IPS DF 6.9 (cell line): ENCODE results near the gene STPG1.
A peak's percentile ranks its signal among the peaks of the same experiment; 100 is the strongest.

Source experiments
- DNase-seq: peaks from one replicate; pipeline ENCODE4 v3.0.0-alpha.2; 2013; ENCODE audit warnings: low read depth, low spot score
- H3K27ac ChIP-seq: one replicate; pipeline ENCODE4 v1.5.1; 2013; ENCODE audit warnings: low read length, control low read depth
- H3K27me3 ChIP-seq: 2 replicates; pipeline ENCODE4 v1.6.1; 2013; ENCODE audit warnings: mild to moderate bottlenecking, low read length; ENCODE audit not compliant: control insufficient read depth, insufficient read depth
- H3K36me3 ChIP-seq: 2 replicates; pipeline ENCODE4 v1.6.1; 2013; ENCODE audit warnings: low read length; ENCODE audit not compliant: control insufficient read depth, insufficient read depth
- H3K4me1 ChIP-seq: 2 replicates; pipeline ENCODE4 v1.6.1; 2013; ENCODE audit warnings: low read length; ENCODE audit not compliant: control insufficient read depth, insufficient read depth
- H3K4me3 ChIP-seq: 2 replicates; pipeline ENCODE4 v1.5.1; 2013; ENCODE audit warnings: mild to moderate bottlenecking, low read length
- H3K9me3 ChIP-seq: 2 replicates; pipeline ENCODE4 v1.6.1; 2013; ENCODE audit warnings: low read length, inconsistent platforms; ENCODE audit not compliant: control insufficient read depth, insufficient read depth
- WGBS: extraction: QIAGEN DNeasy Blood & Tissue Kit; methylation state at CpG from one replicate; pipeline ENCODE4 v1.1.7; 2013; ENCODE audit warnings: mixed read lengths, missing lambda C conversion rate; ENCODE audit not compliant: insufficient read length, insufficient coverage; 5-methylcytosine and 5-hydroxymethylcytosine counted together

Gene STPG1

DNA sequence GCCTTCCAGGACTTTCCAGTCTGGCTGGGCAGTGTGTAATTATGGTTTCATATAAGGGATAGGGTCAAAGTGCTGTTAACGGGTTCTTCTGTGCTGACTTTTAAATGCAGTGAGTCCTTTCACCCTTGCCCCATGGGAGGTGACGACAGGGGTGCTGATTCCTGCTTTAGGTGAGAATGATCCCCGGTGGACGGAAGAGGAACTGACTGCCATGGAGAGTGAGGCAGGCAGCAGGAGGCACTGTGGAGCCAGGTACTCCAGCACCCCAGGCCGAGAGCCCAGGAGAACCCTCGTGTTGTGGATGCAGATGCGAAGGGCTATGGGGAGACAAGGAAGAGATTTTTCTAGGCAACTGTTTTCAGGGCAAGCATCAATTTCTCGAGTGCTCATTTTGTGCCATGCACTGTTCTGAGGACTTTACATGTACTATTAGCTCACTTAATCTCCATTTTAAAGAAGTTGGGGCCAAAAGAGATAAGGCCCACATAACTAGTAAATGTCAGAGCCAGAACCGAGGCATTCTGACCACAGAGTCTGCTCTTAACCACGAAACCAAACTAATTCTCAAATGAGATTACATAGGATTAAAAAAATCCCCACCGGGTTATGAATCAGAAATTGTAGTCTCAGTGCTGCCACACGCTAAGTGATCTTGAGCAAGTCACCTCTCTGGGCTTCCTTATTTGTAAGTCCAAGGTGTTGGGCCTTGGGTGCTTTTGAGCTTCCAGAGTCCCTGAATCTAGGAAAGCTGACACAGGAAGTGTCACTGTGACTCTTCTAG, 28.2 kb downstream of the STPG1 start:
- H3K4me1 ChIP-seq = no peaks in the 10 kb centered on the region
- H3K36me3 ChIP-seq = no peaks in the 10 kb centered on the region
- H3K27ac ChIP-seq = no peak overlapping the region
- peak; percentile 25 for DNase-seq
- WGBS = no CpG with 5 or more reads among the region's 12 CpGs
- no peaks in the 10 kb centered on the region for H3K9me3 ChIP-seq
- no peaks in the 10 kb centered on the region for H3K27me3 ChIP-seq
- H3K4me3 ChIP-seq = no peak overlapping the region

DNA sequence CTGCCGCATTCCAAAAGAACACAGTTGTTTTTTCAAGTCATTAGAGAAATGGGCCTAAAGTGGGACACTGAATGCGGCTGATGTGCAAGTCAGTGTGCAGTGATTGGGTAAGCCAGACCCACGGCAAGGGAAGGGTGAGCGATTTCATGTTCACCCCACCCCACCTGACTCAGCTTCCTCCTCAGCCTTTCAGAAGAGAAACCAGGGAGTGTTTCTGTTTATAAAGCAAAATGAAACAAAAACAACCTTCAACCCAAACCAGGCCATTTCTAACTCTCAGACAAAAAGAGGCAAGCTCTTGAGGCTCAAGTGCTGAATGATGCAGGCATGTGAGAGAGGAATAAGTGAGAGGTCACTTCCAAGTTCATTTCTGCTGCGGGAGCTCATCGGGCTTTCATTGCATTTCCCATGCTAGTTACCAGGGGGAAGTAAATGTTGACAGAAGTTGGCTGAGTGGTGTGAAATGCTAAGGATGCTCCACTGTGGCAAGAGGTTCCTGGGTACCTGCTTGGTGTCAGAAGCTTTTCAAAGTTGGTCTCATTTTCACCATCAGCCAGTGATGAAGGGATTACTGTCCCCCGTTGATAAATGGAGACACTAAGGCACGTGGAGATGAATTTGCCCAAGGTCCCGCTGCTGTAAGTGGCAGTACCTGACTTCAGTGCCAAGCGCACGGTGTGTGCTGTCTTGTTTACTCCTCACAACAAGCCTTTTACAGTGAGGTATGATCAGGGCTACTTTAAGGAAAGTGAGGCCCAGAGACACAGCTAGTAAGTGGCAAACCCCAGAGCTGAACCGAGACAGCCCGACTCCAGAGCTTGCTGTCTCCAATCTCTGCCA, 29.1 kb downstream of the STPG1 start:
- H3K36me3 ChIP-seq = no peaks in the 10 kb centered on the region
- no peak overlapping the region for H3K27ac ChIP-seq
- no peaks in the 10 kb centered on the region for H3K27me3 ChIP-seq
- H3K9me3 ChIP-seq = no peaks in the 10 kb centered on the region
- H3K4me3 ChIP-seq = no peak overlapping the region
- no peaks in the 10 kb centered on the region for H3K4me1 ChIP-seq
- WGBS = no CpG with 5 or more reads among the region's 13 CpGs
- no peak for DNase-seq

DNA sequence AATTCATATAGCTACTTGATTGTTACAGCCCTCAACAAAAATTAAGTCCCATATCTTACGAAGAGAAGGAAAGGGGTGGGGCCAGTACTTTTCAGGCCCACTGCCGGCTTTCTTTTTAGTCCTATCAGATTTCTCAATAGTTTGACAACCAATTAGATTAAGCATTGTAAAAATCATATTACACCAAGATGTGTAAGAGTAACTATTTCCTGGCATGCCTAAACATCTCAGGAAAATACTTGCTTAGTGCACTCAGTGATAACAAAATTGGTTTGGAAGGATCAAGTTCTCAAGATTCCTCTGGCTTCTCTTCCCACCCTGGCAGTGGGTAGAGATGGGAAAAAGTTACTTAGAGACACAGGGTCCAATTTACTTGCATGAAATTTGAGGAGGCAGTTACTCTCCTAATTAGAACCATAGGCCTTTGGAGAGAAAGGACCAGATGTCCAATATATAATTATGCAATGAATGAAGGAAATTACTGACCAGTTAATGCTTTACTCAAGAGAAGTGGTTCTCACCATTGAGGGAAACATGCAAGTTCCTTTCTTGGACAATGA, 30.1 kb downstream of the STPG1 start:
- H3K9me3 ChIP-seq = no peaks in the 10 kb centered on the region
- H3K27ac ChIP-seq = no peak overlapping the region
- no peaks in the 10 kb centered on the region for H3K27me3 ChIP-seq
- whole genome bisulfite sequencing = no CpG with 5 or more reads among the region's 2 CpGs
- DNase-seq = no peak
- H3K4me3 ChIP-seq = no peak overlapping the region
- no peaks in the 10 kb centered on the region for H3K4me1 ChIP-seq
- no peaks in the 10 kb centered on the region for H3K36me3 ChIP-seq

DNA sequence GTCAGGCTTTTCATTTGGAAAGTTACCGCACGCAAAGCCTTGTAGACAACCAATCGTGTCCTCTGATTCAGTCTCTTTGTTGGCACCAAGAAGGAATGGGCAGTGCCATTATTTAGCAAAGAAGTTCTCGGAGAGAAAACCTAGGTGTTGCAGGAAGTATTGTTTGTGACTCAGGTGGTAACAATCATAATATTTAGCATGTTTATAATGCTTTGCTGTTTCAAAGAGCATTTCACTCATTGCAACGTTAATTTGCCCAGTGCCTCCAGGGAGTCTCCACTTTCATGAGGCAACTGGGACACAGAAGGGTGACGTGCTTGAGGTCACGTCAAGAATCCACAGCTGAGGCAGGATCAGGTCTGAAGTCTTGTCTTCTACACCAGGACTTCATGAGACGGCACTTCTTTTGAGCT, 31.4 kb downstream of the STPG1 start:
- H3K4me1 ChIP-seq = no peaks in the 10 kb centered on the region
- no CpG with 5 or more reads among the region's 8 CpGs for WGBS
- H3K9me3 ChIP-seq = no peaks in the 10 kb centered on the region
- H3K27ac ChIP-seq = no peak overlapping the region
- H3K27me3 ChIP-seq = no peaks in the 10 kb centered on the region
- no peak for DNase-seq
- no peaks in the 10 kb centered on the region for H3K36me3 ChIP-seq
- H3K4me3 ChIP-seq = no peak overlapping the region

DNA sequence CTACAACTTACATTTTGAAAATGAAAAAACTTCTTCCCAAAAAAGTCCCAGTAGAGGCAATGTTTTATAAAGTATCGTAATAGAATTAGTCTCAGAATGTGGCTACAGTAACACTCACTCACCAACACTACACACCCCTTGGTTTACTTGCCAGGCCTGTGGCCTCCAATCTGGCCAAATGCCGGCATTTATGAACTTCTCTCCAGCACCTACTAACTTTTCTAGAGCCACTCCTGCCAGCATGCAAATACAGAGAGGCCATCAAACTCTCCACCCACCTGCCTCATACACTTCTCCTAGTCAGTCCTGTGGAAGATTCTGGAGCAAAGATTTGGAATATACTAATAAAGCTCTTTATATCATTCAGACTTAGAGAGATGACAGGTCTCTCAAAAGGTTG, 32.3 kb downstream of the STPG1 start:
- Histone ChIP-seq H3K27ac (no peak overlapping the region), H3K36me3 (no peaks in the 10 kb centered on the region), H3K4me1 (no peaks in the 10 kb centered on the region), H3K9me3 (no peaks in the 10 kb centered on the region), H3K27me3 (no peaks in the 10 kb centered on the region), H3K4me3 (no peak overlapping the region)
- DNase-seq = no peak
- no CpG with 5 or more reads among the region's 2 CpGs for WGBS

DNA sequence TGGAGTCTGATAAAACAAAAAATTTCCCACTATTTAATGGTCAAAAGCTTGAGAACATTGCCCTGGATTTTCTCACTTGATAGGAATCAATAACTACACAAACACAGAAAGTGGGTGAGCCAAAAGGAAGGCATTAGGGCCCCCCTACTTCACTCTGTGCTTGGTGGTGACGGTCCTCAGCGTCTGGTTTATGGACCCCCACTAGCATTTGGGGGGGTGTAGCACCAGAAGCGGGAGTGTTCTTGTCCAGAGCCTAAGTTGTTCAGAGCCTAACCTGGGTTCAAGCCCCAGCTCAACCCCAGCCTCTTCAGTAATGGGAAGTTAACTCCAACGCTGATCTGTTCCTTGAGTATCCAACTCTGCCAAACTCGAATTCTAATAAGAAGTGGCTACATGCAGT, 33.1 kb downstream of the STPG1 start:
- H3K4me3 ChIP-seq = no peak overlapping the region
- DNase-seq = no peak
- no peaks in the 10 kb centered on the region for H3K4me1 ChIP-seq
- no peak overlapping the region for H3K27ac ChIP-seq
- no peaks in the 10 kb centered on the region for H3K27me3 ChIP-seq
- no peaks in the 10 kb centered on the region for H3K36me3 ChIP-seq
- no peaks in the 10 kb centered on the region for H3K9me3 ChIP-seq
- no CpG with 5 or more reads among the region's 5 CpGs for WGBS

DNA sequence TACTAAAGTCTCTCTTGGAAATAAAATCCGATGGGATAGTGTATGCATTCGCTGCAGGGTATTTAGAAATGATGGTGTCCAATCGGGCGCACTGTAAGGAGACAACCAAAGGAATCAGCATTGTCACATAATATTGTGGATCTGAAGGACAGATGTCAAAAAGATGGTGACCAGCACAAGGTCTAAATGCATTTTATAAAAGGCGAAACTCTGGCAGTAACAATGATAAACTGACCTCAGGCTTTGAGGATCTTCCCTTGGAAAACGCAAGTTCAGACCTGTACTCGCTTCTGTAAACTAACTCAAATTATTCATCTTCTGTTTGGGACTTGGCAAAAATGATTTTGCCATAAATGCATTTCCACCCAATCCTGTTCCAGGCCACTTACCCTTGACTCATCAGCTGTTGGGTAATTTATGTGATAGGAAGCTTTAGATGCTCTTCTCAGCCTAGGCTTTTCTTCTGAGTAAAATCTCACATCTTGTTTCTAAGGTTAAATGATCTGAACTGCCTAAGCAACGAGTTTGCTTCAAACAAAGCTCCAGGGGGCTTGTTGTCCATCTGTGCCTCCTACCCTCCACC, 33.8 kb downstream of the STPG1 start:
- no CpG with 5 or more reads among the region's 8 CpGs for WGBS

DNA sequence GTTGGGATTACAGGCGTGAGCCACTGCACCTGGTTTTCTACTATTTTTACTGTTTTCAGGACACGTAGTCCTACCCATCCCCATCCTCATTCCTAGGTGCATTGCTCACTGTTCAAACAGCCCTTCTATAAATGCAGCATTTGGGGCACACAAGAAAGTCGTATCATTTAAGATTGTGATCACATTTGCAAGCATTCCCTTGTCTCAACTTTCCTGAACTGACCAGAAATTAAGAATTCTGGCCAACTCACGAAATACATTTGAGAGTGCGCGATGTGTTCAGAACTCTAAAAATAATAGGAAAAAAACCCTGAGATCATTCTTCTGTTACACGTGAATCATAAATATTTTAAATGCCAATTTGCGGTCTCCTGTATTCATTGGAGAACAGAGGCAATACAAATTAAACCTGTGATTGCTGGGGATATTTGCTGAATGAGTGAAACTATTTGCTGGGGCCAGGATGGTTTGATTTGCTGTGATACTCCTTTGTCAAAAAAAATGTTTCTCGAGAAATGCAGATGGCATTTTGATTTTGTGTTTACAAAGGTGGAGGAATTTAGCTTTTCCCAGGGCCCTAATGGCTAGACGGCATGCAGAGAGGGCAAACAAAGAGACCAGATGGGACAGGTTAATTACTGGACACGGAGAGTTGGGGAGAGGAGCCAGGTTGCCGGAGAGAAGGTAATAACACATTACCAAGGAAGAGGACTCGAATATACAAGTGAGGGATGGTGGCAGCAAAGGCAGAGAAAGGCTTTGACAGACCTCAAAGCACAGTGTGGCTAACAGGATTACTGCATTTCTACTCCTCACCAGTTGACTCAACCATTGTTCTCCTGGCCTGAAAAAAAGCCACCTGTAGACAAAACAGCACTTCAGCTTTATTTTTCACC, 38.4 kb downstream of the STPG1 start:
- no peak overlapping the region for H3K4me3 ChIP-seq
- H3K9me3 ChIP-seq = no peaks in the 10 kb centered on the region
- H3K36me3 ChIP-seq = no peaks in the 10 kb centered on the region
- no peak overlapping the region for H3K27ac ChIP-seq
- DNase-seq = peak; percentile 25
- peaks cover 4% of the 10 kb centered on the region; the same call in 1 of the 2 replicates for H3K4me1 ChIP-seq
- no CpG with 5 or more reads among the region's 13 CpGs for WGBS
- H3K27me3 ChIP-seq = no peaks in the 10 kb centered on the region

More for the DNA sequence above, 33.8 kb downstream of the STPG1 start:
- DNase-seq = no peak
- Histone ChIP-seq H3K27ac (no peak overlapping the region), H3K36me3 (no peaks in the 10 kb centered on the region), H3K4me1 (0 out of 2 replicates have a peak, but pooled peaks cover 1% of the 10 kb centered on the region), H3K27me3 (no peaks in the 10 kb centered on the region), H3K9me3 (no peaks in the 10 kb centered on the region), H3K4me3 (no peak overlapping the region)

DNA sequence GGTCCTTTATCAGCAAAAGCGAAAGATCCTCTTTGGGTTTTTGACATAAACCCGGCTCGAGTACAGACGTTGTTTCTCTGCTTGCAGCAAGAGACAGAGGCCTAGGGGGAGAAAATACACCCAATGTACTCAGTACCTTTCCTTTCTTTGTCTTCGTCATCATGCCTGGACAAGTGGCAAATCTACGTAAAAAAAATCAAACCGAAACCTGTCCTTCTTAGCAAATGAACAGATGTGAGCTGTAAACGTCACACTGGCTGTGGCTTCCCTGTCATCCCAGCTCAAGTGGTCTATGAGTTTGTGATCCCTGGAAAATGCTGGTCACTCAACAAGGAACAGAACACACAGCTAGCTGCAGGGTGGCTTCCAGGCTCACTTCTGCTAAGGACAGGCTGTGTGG, 39.9 kb downstream of the STPG1 start:
- Histone ChIP-seq H3K27ac (no peak overlapping the region), H3K4me1 (peaks cover 4% of the 10 kb centered on the region; the same call in 1 of the 2 replicates), H3K4me3 (no peak overlapping the region), H3K9me3 (no peaks in the 10 kb centered on the region), H3K27me3 (no peaks in the 10 kb centered on the region), H3K36me3 (no peaks in the 10 kb centered on the region)
- no CpG with 5 or more reads among the region's 8 CpGs for WGBS
- no peak for DNase-seq
